ENCODE data around the gene TOP1. TPM values are rescaled to one million over a fixed set of nuclear protein-coding genes. Genes with fewer than 3 reads are reported as not detected.

The TOP1 gene
- total RNA-seq, 1 donor from 2014 or later, result 62.7 TPM

DNA sequence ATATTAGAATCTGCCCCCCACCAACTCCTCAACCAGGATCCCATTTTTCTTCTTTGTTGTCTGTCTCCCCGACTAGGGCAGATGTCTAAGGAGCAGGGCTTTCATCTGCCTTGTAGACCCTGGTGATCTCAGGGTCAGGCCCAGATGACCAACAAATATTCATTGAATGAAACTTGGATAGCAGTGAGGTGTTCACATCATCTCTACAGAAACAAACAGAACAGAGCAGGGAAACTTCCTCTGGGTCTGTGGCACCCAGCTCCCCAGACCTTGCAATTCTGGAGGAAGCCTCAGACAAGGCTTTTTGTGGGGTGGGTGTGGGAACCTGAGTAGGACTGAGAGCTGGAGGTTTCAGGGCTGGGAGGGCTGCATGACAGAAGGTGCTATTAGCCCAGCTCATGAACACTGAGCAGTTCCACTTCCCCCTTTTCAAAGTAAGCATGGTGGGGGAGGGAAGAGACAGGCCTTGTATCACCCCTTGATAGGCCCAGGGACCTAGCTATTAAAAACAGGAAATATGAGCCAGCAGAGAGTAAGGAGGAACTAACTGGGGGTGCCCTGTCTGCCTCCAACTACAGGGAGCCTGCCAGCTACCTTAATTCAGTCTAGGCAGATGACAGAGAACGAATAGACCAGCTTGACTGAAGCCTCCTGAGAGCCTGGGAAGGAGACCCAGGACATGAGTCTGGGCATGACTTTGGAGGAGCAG lies 37.3 kb upstream of the TOP1 start:
- ChIA-PET CTCF (interaction anchor here (0.6 to 3.6 kb wide), 34 partner anchors 8 to 349 kb away, joined by 3 to 105 read pairs (median 8); partner anchors contain the start of genes LPIN3 and TOP1), POLR2A (interaction anchor here (0.5 to 5.5 kb wide), 29 partner anchors 9 to 627 kb away, joined by 3 to 148 read pairs (median 5); partner anchors contain the start of genes CHD6 and TOP1)
- Mint-ChIP-seq H3K9me3 (no peaks in the 10 kb centered on the region), H3K27ac (peak overlapping the region; percentile 96), H3K36me3 (ENCODE audit: low read depth) (no peaks in the 10 kb centered on the region), H3K4me1 (peaks cover 51% of the 10 kb centered on the region), H3K4me3 (peak overlapping the region; percentile 72), H3K27me3 (no peaks in the 10 kb centered on the region)
- intact Hi-C loops (cut with micrococcal nuclease), result loop anchor here (1.0 to 5.0 kb wide), 9 partner anchors 12 to 1164 kb away; partner anchors contain the start of genes PLCG1 and TOP1
- TF ChIP-seq, protein P1, sequence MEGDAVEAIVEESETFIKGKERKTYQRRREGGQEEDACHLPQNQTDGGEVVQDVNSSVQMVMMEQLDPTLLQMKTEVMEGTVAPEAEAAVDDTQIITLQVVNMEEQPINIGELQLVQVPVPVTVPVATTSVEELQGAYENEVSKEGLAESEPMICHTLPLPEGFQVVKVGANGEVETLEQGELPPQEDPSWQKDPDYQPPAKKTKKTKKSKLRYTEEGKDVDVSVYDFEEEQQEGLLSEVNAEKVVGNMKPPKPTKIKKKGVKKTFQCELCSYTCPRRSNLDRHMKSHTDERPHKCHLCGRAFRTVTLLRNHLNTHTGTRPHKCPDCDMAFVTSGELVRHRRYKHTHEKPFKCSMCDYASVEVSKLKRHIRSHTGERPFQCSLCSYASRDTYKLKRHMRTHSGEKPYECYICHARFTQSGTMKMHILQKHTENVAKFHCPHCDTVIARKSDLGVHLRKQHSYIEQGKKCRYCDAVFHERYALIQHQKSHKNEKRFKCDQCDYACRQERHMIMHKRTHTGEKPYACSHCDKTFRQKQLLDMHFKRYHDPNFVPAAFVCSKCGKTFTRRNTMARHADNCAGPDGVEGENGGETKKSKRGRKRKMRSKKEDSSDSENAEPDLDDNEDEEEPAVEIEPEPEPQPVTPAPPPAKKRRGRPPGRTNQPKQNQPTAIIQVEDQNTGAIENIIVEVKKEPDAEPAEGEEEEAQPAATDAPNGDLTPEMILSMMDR (IDR thresholded peaks at IDR 0.05), result no peak
- DNase-seq (peak; percentile 55), ATAC-seq (ENCODE audit: low read depth) (peak; percentile 97)

DNA sequence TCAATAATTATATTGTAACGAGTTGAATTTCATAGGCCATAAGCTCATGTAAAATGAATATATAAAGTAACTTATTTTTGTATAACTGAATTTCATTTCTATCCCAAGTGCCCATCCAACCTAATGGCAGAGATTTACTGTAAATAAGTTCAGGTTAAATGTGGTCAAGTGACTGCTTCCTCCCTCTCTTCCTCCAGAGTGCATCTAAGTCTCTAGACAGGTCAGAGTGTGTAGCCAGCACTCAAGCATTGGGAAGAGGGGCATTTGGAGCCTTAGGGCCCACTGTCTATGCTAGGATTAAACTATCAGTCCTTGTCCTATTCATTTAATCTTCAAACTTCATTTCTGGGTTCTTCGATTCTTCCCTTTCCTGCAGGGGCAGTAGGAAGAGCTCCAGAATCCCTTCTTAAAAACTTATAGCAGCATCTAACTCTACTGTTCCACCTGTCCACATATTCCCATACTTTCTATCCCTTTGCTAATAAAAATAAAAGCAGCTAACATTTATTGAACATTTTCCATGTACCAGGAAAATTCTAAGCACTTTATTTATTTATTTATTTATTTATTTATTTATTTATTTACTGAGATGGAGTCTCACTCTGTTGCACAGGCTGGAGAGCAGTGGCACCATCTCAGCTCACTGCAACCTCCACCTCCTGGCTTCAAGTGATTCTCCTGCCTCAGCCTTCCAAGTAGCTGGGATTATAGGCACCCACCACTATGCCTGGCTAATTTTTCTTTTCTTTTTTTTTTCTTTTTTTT lies 36.1 kb upstream of the TOP1 start:
- ChIA-PET POLR2A (interaction anchor here (0.6 to 5.5 kb wide), 9 partner anchors 8 to 81 kb away, joined by 3 to 148 read pairs (median 5); partner anchors contain the start of gene TOP1), CTCF (interaction anchor here (1.1 to 3.6 kb wide), 10 partner anchors 10 to 103 kb away, joined by 4 to 105 read pairs (median 24); no protein-coding TSS in a partner anchor)
- H3K27ac Mint-ChIP-seq, result peak overlapping the region; percentile 96
- ATAC-seq (ENCODE audit: low read depth) (no peak), DNase-seq (no peak)
- TF ChIP-seq, protein P1 (IDR thresholded peaks at IDR 0.05), result no peak
- H3K36me3 Mint-ChIP-seq (ENCODE audit: low read depth), result no peaks in the 10 kb centered on the region
- intact Hi-C loops (cut with micrococcal nuclease), result loop anchor here (5.0 kb wide), 1 partner anchor 1165 kb away; no protein-coding TSS in a partner anchor
- no peak overlapping the region for H3K4me3 Mint-ChIP-seq
- no peaks in the 10 kb centered on the region for H3K27me3 Mint-ChIP-seq
- no peaks in the 10 kb centered on the region for H3K9me3 Mint-ChIP-seq
- H3K4me1 Mint-ChIP-seq, result peaks cover 45% of the 10 kb centered on the region

DNA sequence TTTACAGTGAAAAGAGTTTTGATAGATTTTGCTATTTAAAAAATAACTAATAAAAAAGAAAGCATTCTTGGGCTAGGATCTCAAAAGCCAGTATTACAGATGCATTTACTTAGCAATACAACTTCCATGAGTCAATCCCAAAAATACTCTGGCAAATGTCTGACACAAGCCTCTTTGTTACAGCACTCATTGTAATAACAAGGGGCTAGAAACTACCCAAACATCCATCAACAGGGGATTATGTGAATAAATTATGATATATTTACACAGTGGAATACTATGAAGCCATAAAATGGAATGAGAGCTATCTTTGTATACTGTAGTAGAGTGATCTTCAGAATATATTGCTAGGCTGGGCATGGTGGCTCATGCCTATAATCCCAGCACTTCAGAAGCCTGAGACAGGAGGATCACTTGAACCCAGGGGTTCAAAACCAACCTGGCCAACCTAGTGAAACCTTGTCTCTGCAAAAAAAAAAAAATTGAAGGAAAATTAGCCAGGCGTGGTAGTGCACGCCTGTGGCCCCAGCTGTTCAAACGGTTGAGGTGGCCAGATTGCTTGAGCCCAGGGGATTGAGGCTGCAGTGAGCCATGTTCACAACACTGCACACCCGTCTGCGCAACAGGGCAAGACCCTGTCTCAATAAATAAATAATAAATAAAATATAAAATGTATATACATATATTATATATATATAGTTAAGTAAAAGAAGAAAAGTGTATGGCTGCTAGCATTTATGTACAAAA lies 34.7 kb upstream of the TOP1 start:
- no peak overlapping the region for H3K27ac Mint-ChIP-seq
- DNase-seq (no peak), ATAC-seq (ENCODE audit: low read depth) (no peak)
- intact Hi-C loops (cut with micrococcal nuclease), result loop anchor here (5.0 kb wide), 1 partner anchor 1167 kb away; no protein-coding TSS in a partner anchor
- TF ChIP-seq, protein P1 (IDR thresholded peaks at IDR 0.05), result no peak
- POLR2A ChIA-PET, result interaction anchor here (1.3 to 5.5 kb wide), 2 partner anchors 17 to 34 kb away, joined by 3 to 148 read pairs; partner anchors contain the start of gene TOP1
- H3K36me3 Mint-ChIP-seq (ENCODE audit: low read depth), result no peaks in the 10 kb centered on the region
- CTCF ChIA-PET, result interaction anchor here (0.6 to 1.0 kb wide), 4 partner anchors 18 to 141 kb away, joined by 3 to 4 read pairs (median 3); no protein-coding TSS in a partner anchor
- H3K4me3 Mint-ChIP-seq, result no peak overlapping the region
- no peaks in the 10 kb centered on the region for H3K27me3 Mint-ChIP-seq
- peaks cover 43% of the 10 kb centered on the region for H3K4me1 Mint-ChIP-seq
- H3K9me3 Mint-ChIP-seq, result no peaks in the 10 kb centered on the region

DNA sequence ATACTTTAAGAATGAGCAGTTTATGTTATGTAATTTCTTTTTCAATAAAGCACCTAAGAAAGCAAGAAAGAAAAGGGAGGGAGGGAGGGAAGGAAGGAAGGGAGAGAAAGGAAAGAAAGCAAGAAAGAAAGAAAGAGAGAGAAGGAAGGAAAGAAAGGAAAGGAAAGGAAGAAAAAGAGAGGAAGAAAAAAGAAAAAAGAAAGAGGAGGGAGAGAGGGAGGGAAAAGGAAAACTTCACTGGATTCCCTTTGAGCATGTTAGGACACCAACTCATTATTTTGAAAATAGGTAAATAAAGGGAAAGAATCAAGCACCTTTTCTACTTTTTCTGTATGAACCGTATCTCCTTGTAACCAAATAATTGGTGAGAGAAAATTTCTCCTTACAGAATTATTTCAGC lies 32.3 kb upstream of the TOP1 start:
- no peaks in the 10 kb centered on the region for H3K36me3 Mint-ChIP-seq (ENCODE audit: low read depth)
- POLR2A ChIA-PET, result interaction anchor here (0.9 kb wide), 1 partner anchor 39 kb away, joined by 3 read pairs; no protein-coding TSS in a partner anchor
- no peaks in the 10 kb centered on the region for H3K9me3 Mint-ChIP-seq
- DNase-seq (no peak), ATAC-seq (ENCODE audit: low read depth) (no peak)
- TF ChIP-seq, protein P1 (IDR thresholded peaks at IDR 0.05), result no peak
- H3K4me3 Mint-ChIP-seq, result no peak overlapping the region
- intact Hi-C loops (cut with micrococcal nuclease), result no loop called here
- CTCF ChIA-PET, result interaction anchor here (1.1 to 1.2 kb wide), 2 partner anchors 15 to 98 kb away, joined by 3 read pairs; no protein-coding TSS in a partner anchor
- no peaks in the 10 kb centered on the region for H3K27me3 Mint-ChIP-seq
- H3K4me1 Mint-ChIP-seq, result peaks cover 28% of the 10 kb centered on the region
- H3K27ac Mint-ChIP-seq, result no peak overlapping the region

Data from activated B cell treated with CpG ODN at 0.5 μM for 24 hours (primary cell).